HepG2 (cell line): ENCODE data around the gene L3MBTL1. TPM values are rescaled to one million over a fixed set of nuclear protein-coding genes. Genes with fewer than 3 reads are reported as not detected.

Experiments used
- ASH2L ChIP-seq: fragments of 300-600, 200-600 bp; sonication (generic); IDR thresholded peaks from 2 replicates; pipeline ENCODE4 v1.7.0; 2017; ENCODE audit warnings: low read depth, mild to moderate bottlenecking, moderate library complexity, mixed read lengths, low read length; ENCODE audit not compliant: insufficient read length
- CBX1 ChIP-seq: IDR thresholded peaks from one replicate; pipeline ENCODE4 v1.6.1; 2016; ENCODE audit warnings: antibody characterized with exemption, low read depth
- CHD2 ChIP-seq: IDR thresholded peaks from 2 replicates; pipeline ENCODE4 v1.6.1; 2011; ENCODE audit warnings: low read depth, low read length, improper control_type of control experiment
- FOSL2 ChIP-seq: sonication (generic); formaldehyde crosslinking; IDR thresholded peaks from 2 replicates; pipeline ENCODE4 v1.4.0; 2020; ENCODE audit warnings: missing genetic modification reagents
- FOXC1 ChIP-seq: sonication (generic); formaldehyde crosslinking; IDR thresholded peaks from 2 replicates; pipeline ENCODE4 v1.8.0; 2022; ENCODE audit warnings: mild to moderate bottlenecking, missing genetic modification reagents, borderline replicate concordance
- HCFC1 ChIP-seq: fragments of 150-350 bp; IDR thresholded peaks from 2 replicates; pipeline ENCODE4 v1.6.1; 2014; ENCODE audit warnings: low read depth, low read length
- HNF4G ChIP-seq, 2 experiments: sonication (generic) in 1 of 2; formaldehyde crosslinking in 1 of 2; IDR thresholded peaks; 2 replicates each; pipeline versions ENCODE4 v1.4.0 to v1.6.1; 2011 to 2020; ENCODE audit warnings: borderline replicate concordance in 2 of 2, low read depth in 2 of 2, mild to moderate bottlenecking in 2 of 2, low read length in 1 of 2, missing genetic modification reagents in 1 of 2, moderate library complexity in 1 of 2
- HNRNPH1 ChIP-seq: fragments of 200-400 bp; formaldehyde crosslinking; optimal IDR thresholded peaks from 2 replicates; pipeline ENCODE3; 2017; ENCODE audit warnings: mild to moderate bottlenecking, low read depth, low read length
- JUN ChIP-seq: sonication (generic); formaldehyde crosslinking; IDR thresholded peaks from 2 replicates; pipeline ENCODE4 v1.4.0; 2020; ENCODE audit warnings: mild to moderate bottlenecking, missing genetic modification reagents
- KDM3A ChIP-seq: IDR thresholded peaks from 2 replicates; pipeline ENCODE4 v1.6.1; 2018; ENCODE audit warnings: low read depth, missing compliant biosample characterization
- RARG ChIP-seq: sonication (generic); formaldehyde crosslinking; IDR thresholded peaks from 2 replicates; pipeline ENCODE4 v1.4.0; 2020; ENCODE audit warnings: low read depth, mild to moderate bottlenecking, missing genetic modification reagents
- REPIN1 ChIP-seq: sonication (generic); formaldehyde crosslinking; IDR thresholded peaks from 2 replicates; pipeline ENCODE4 v1.8.0; 2022; ENCODE audit warnings: missing genetic modification reagents, low read depth, mild to moderate bottlenecking, borderline replicate concordance
- SAFB2 ChIP-seq: sonication (generic); formaldehyde crosslinking; IDR thresholded peaks from 2 replicates; pipeline ENCODE4 v1.5.1; 2020; ENCODE audit warnings: missing genetic modification reagents, low read depth, mild to moderate bottlenecking, borderline replicate concordance
- SMC3 ChIP-seq: IDR thresholded peaks from 2 replicates; pipeline ENCODE4 v1.6.1; 2011; ENCODE audit warnings: low read length, improper control_type of control experiment
- TSC22D2 ChIP-seq: sonication (generic); formaldehyde crosslinking; IDR thresholded peaks from 2 replicates; pipeline ENCODE4 v1.5.1; 2020; ENCODE audit warnings: missing genetic modification reagents, mild to moderate bottlenecking, borderline replicate concordance
- WIZ ChIP-seq: sonication (generic); formaldehyde crosslinking; IDR thresholded peaks from 2 replicates; pipeline ENCODE4 v1.5.1; 2020; ENCODE audit warnings: mild to moderate bottlenecking, missing genetic modification reagents
- YEATS4 ChIP-seq: sonication (generic); formaldehyde crosslinking; IDR thresholded peaks from 2 replicates; pipeline ENCODE4 v1.4.0; 2020; ENCODE audit warnings: missing genetic modification reagents, borderline replicate concordance
- ZEB1 ChIP-seq: IDR thresholded peaks from 2 replicates; pipeline ENCODE4 v1.6.1; 2012; ENCODE audit warnings: mild to moderate bottlenecking, low read depth, inconsistent platforms; ENCODE audit not compliant: insufficient replicate concordance
- ZMYM4 ChIP-seq: sonication (generic); formaldehyde crosslinking; IDR thresholded peaks from 2 replicates; pipeline ENCODE4 v1.8.1; 2023; ENCODE audit warnings: mild to moderate bottlenecking, missing genetic modification reagents
- ZNF230 ChIP-seq: sonication (generic); formaldehyde crosslinking; IDR thresholded peaks from 2 replicates; pipeline ENCODE4 v1.4.0; 2020; ENCODE audit warnings: mild to moderate bottlenecking, missing genetic modification reagents
- ZNF335 ChIP-seq: sonication (generic); formaldehyde crosslinking; IDR thresholded peaks from 2 replicates; pipeline ENCODE4 v1.4.0; 2020; ENCODE audit warnings: missing genetic modification reagents
- ZNF878 ChIP-seq: sonication (generic); formaldehyde crosslinking; IDR thresholded peaks from 2 replicates; pipeline ENCODE4 v1.8.1; 2023; ENCODE audit warnings: mild to moderate bottlenecking, missing genetic modification reagents, moderate library complexity
- ZSCAN31 ChIP-seq: sonication (generic); formaldehyde crosslinking; IDR thresholded peaks from 2 replicates; pipeline ENCODE4 v1.5.0; 2020; ENCODE audit warnings: low read depth, mild to moderate bottlenecking, missing genetic modification reagents
- polyA plus RNA-seq, 8 experiments: library from polyadenylated mRNA; depleted of rRNA in 3 of 8; stranded (reverse) in 7 of 8; unstranded in 1 of 8; fragments of >200 nt; fragmentation: Illumina TruSeq in 4 of 8; extraction: Trizol in 4 of 8; gene quantifications; 2 replicates each; pipeline versions ENCODE4 v1.2.1 to v1.2.3, GENCODE V29; 2011 to 2016; ENCODE audit warnings: low read depth in 4 of 8, missing spikeins in 1 of 8, mixed read lengths in 1 of 8; ENCODE audit not compliant: insufficient read depth in 1 of 8
- total RNA-seq, 5 experiments: library from RNA; depleted of rRNA; stranded (reverse); fragments of >200 nt; fragmentation: Illumina TruSeq; extraction: Trizol; gene quantifications; 2 replicates each; pipeline ENCODE4 v1.2.3, GENCODE V29; 2016; ENCODE audit warnings: low read depth in 1 of 5
- TF ChIP-seq, protein P1 (sequence below): sonication (generic); formaldehyde crosslinking; IDR thresholded peaks from 2 replicates; pipeline ENCODE4 v1.5.0; 2020; ENCODE audit warnings: missing genetic modification reagents
- TF ChIP-seq, protein P2 (sequence below): sonication (generic); formaldehyde crosslinking; IDR thresholded peaks from 2 replicates; pipeline ENCODE4 v1.4.0; 2020; ENCODE audit warnings: mild to moderate bottlenecking, missing genetic modification reagents

The L3MBTL1 gene
- total and polyA plus RNA-seq, 2 of the 13 experiments (the other 11 are each of a cell fraction or from before 2014, with no cell fraction given), result 9.0 to 17.8 TPM

DNA sequence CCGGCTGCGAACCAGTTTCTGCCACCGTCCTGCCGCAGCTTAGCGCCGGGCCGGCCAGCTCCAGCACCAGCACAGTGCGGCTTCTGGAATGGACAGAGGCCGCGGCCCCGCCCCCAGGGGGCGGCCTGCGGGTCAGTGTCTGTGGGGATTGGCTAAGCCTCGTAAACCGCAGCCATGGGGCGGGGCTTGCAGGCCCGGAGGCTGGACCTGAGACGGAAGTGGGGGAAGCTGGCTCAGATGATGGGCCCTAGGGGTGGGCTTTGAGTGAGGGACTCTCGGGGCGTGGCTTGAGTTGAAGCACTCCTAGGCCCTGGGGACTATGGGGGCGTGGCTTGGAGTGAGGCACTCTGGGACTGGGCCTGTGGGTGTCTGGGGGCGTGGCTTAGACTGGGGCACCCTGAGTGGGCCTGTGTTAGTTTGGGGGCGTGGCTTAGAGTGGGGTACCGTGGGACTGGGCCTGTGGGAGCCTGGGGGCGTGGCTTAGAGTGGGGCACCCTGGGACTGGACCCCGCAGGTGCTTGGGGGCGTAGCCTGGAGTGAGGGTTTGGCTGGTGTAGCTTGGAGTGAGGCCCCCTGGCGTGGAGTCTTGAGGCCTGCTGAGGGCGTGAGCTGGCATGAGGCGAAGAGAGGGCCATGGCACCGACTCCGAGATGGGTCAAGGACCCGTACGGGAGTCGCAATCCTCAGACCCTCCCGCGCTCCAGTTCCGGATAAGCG lies 6.6 kb downstream of the L3MBTL1 start (continued):
- TF ChIP-seq ZMYM4 (CRISPR knock-in tag) (peak; percentile 67; the same call in 1 of the 2 replicates), REPIN1 (CRISPR knock-in tag) (peak; percentile 74; the same call in 1 of the 2 replicates), RARG (CRISPR knock-in tag) (no peak), HNF4G (IDR thresholded peaks at IDR 0.05; ENCODE audit: borderline replicate concordance, low read depth, low read length) (no peak), HNF4G (CRISPR knock-in tag; IDR thresholded peaks at IDR 0.05; ENCODE audit: borderline replicate concordance, low read depth) (no peak), CHD2 (no peak), ZNF230 (0 out of 2 replicates have a peak, but pooled peaks have one; percentile 18), HCFC1 (peak; percentile 8; the same call in 1 of the 2 replicates), ZNF878 (CRISPR knock-in tag) (no peak), FOXC1 (peak; percentile 70; the same call in 1 of the 2 replicates), YEATS4 (CRISPR knock-in tag) (peak; percentile 92), ZEB1 (no peak), SAFB2 (no peak), HNRNPH1 (no peak), TSC22D2 (CRISPR knock-in tag) (no peak), KDM3A (peak; percentile 15; the same call in 1 of the 2 replicates), WIZ (CRISPR knock-in tag) (no peak), FOSL2 (CRISPR knock-in tag) (no peak; the same call in 1 of the 2 replicates), ASH2L (peak; percentile 66), JUN (no peak), CBX1 (peak; percentile 68), SMC3 (0 out of 2 replicates have a peak, but pooled peaks have one; percentile 10), ZSCAN31 (CRISPR knock-in tag) (no peak; the same call in 1 of the 2 replicates), ZNF335 (CRISPR knock-in tag) (0 out of 2 replicates have a peak, but pooled peaks have one; percentile 27)
- TF ChIP-seq, protein P1, sequence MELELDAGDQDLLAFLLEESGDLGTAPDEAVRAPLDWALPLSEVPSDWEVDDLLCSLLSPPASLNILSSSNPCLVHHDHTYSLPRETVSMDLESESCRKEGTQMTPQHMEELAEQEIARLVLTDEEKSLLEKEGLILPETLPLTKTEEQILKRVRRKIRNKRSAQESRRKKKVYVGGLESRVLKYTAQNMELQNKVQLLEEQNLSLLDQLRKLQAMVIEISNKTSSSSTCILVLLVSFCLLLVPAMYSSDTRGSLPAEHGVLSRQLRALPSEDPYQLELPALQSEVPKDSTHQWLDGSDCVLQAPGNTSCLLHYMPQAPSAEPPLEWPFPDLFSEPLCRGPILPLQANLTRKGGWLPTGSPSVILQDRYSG (CRISPR knock-in tag), result no peak
- TF ChIP-seq, protein P2, sequence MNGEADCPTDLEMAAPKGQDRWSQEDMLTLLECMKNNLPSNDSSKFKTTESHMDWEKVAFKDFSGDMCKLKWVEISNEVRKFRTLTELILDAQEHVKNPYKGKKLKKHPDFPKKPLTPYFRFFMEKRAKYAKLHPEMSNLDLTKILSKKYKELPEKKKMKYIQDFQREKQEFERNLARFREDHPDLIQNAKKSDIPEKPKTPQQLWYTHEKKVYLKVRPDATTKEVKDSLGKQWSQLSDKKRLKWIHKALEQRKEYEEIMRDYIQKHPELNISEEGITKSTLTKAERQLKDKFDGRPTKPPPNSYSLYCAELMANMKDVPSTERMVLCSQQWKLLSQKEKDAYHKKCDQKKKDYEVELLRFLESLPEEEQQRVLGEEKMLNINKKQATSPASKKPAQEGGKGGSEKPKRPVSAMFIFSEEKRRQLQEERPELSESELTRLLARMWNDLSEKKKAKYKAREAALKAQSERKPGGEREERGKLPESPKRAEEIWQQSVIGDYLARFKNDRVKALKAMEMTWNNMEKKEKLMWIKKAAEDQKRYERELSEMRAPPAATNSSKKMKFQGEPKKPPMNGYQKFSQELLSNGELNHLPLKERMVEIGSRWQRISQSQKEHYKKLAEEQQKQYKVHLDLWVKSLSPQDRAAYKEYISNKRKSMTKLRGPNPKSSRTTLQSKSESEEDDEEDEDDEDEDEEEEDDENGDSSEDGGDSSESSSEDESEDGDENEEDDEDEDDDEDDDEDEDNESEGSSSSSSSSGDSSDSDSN (CRISPR knock-in tag), result peak; percentile 62
